Gastrocnemius medialis (tissue), 4 donors: ENCODE data around the gene GRIK2.

Source experiments
- CTCF ChIP-seq, 5 experiments: fragments of 450-650 bp in 3 of 5; fragments of 200-600 bp in 2 of 5; sonication (generic) in 2 of 5; IDR thresholded peaks in 4 of 5; conservative IDR thresholded peaks in 1 of 5; 1 replicate in 4 of 5; 2 replicates in 1 of 5; pipeline ENCODE4 v1.5.1; 2016 to 2019; ENCODE audit warnings: antibody characterized with exemption in 5 of 5, mild to moderate bottlenecking in 3 of 5, moderate library complexity in 3 of 5
- POLR2A ChIP-seq, 2 donors: fragments of 450-650 bp; IDR thresholded peaks; one replicate each; pipeline ENCODE4 v1.6.1; 2017; ENCODE audit warnings: antibody characterized with exemption in 2 of 2, mild to moderate bottlenecking in 2 of 2, moderate library complexity in 2 of 2

GRCh38 chr6:101404775-101405174 lies 11.3 kb downstream of the GRIK2 start:
- TF ChIP-seq CTCF (IDR thresholded peaks at IDR 0.05 in 4 of 5, conservative IDR thresholded peaks at IDR 0.05 in 1 of 5): no peak
- no peak for TF ChIP-seq POLR2A (IDR thresholded peaks at IDR 0.05)
